Right atrium auricular region (tissue), 2 donors: ENCODE results near the gene CNTN4. TPM values are rescaled to one million over a fixed set of nuclear protein-coding genes. Genes with fewer than 3 reads are reported as not detected.

Experiments
- DNase-seq: peaks from one replicate; pipeline ENCODE4 v3.0.0-alpha.2; 2019; ENCODE audit warnings: low spot score
- H3K27ac ChIP-seq, 2 donors: fragments of 200-600 bp; sonication (generic); 1 replicate in 1 of 2; 2 replicates in 1 of 2; pipeline ENCODE4 v1.5.1; 2016 to 2019
- H3K27me3 ChIP-seq, 2 donors: fragments of 200-600 bp; sonication (generic); one replicate each; pipeline versions ENCODE4 v1.5.1 to v1.6.0; 2017 to 2019
- H3K36me3 ChIP-seq: fragments of 200-600 bp; sonication (generic); one replicate; pipeline ENCODE4 v1.5.1; 2016
- H3K4me1 ChIP-seq, 2 donors: fragments of 200-600 bp; sonication (generic); one replicate each; pipeline versions ENCODE4 v1.5.1 to v1.6.0; 2017 to 2019
- H3K4me3 ChIP-seq, 2 donors: fragments of 200-600 bp; sonication (generic); 1 replicate in 1 of 2; 2 replicates in 1 of 2; pipeline ENCODE4 v1.5.1; 2017 to 2019; ENCODE audit warnings: mild to moderate bottlenecking in 1 of 2, moderate library complexity in 1 of 2
- H3K9me3 ChIP-seq, 2 donors: fragments of 200-600 bp; sonication (generic); one replicate each; pipeline ENCODE4 v1.5.1; 2019
- CTCF ChIP-seq, 2 donors: fragments of 200-600 bp; sonication (generic); IDR thresholded peaks; one replicate each; pipeline ENCODE4 v1.5.1; 2019; ENCODE audit warnings: antibody characterized with exemption in 2 of 2
- total RNA-seq, 2 donors: library from RNA; depleted of rRNA; stranded (reverse); fragments of >200 nt; gene quantifications; one replicate each; pipeline ENCODE4 v1.1.0, GENCODE V29; 2016

Gene CNTN4
- total RNA-seq, 2 donors from 2014 or later: 5.3 to 5.7 TPM

GRCh38 chr3:2180634-2181033, 82.0 kb downstream of the CNTN4 start:
- Histone ChIP-seq H3K4me1 (no peaks in the 10 kb centered on the region), H3K4me3 (no peak overlapping the region), H3K36me3 (no peaks in the 10 kb centered on the region), H3K27me3 (no peaks in the 10 kb centered on the region), H3K27ac (no peak overlapping the region), H3K9me3 (no peaks in the 10 kb centered on the region)
- TF ChIP-seq CTCF (IDR thresholded peaks at IDR 0.05): no peak
- DNase-seq: no peak

- no peak for TF ChIP-seq CTCF (IDR thresholded peaks at IDR 0.05)
Observed at GRCh38 chr3:2198776-2199279, 100.2 kb downstream of the CNTN4 start.

GRCh38 chr3:2204054-2204453, 105.4 kb downstream of the CNTN4 start:
- TF ChIP-seq CTCF (IDR thresholded peaks at IDR 0.05): no peak
- Histone ChIP-seq H3K27ac (no peak overlapping the region), H3K9me3 (no peaks in the 10 kb centered on the region), H3K4me1 (no peaks in the 10 kb centered on the region), H3K27me3 (no peaks in the 10 kb centered on the region), H3K4me3 (no peak overlapping the region), H3K36me3 (no peaks in the 10 kb centered on the region)
- DNase-seq: no peak

More at GRCh38 chr3:2198776-2199279, 100.2 kb downstream of the CNTN4 start:
- Histone ChIP-seq H3K27ac (no peak overlapping the region), H3K36me3 (no peaks in the 10 kb centered on the region), H3K4me3 (no peak overlapping the region), H3K27me3 (no peaks in the 10 kb centered on the region), H3K9me3 (no peaks in the 10 kb centered on the region), H3K4me1 (no peaks in the 10 kb centered on the region)
- no peak for DNase-seq

GRCh38 chr3:2205692-2206091, 107.0 kb downstream of the CNTN4 start:
- no peaks in the 10 kb centered on the region for H3K4me1 ChIP-seq
- no peaks in the 10 kb centered on the region for H3K36me3 ChIP-seq
- H3K9me3 ChIP-seq: no peaks in the 10 kb centered on the region
- H3K27ac ChIP-seq: no peak overlapping the region
- no peak overlapping the region for H3K4me3 ChIP-seq
- TF ChIP-seq CTCF (IDR thresholded peaks at IDR 0.05): no peak
- H3K27me3 ChIP-seq: no peaks in the 10 kb centered on the region
- DNase-seq: no peak

- no peak overlapping the region for H3K27ac ChIP-seq
- no peaks in the 10 kb centered on the region for H3K9me3 ChIP-seq
- H3K4me1 ChIP-seq: no peaks in the 10 kb centered on the region
- H3K27me3 ChIP-seq: no peaks in the 10 kb centered on the region
- no peaks in the 10 kb centered on the region for H3K36me3 ChIP-seq
- DNase-seq: no peak
- no peak for TF ChIP-seq CTCF (IDR thresholded peaks at IDR 0.05)
- H3K4me3 ChIP-seq: no peak overlapping the region
Observed at GRCh38 chr3:2206536-2206935, 107.9 kb downstream of the CNTN4 start.

GRCh38 chr3:2211568-2211967, 112.9 kb downstream of the CNTN4 start:
- Histone ChIP-seq H3K27me3 (no peaks in the 10 kb centered on the region), H3K4me1 (no peaks in the 10 kb centered on the region), H3K27ac (no peak overlapping the region), H3K9me3 (no peaks in the 10 kb centered on the region), H3K4me3 (no peak overlapping the region), H3K36me3 (no peaks in the 10 kb centered on the region)
- no peak for TF ChIP-seq CTCF (IDR thresholded peaks at IDR 0.05)
- no peak for DNase-seq
